ENCODE data around the gene GSTO2. TPM values are rescaled to one million over a fixed set of nuclear protein-coding genes. Genes with fewer than 3 reads are reported as not detected.
A peak's percentile ranks its signal among the peaks of the same experiment; 100 is the strongest.

GSTO2 gene
- total RNA-seq, 4 donors from 2014 or later: 0.30 to 1.7 (median 1.0) TPM

DNA sequence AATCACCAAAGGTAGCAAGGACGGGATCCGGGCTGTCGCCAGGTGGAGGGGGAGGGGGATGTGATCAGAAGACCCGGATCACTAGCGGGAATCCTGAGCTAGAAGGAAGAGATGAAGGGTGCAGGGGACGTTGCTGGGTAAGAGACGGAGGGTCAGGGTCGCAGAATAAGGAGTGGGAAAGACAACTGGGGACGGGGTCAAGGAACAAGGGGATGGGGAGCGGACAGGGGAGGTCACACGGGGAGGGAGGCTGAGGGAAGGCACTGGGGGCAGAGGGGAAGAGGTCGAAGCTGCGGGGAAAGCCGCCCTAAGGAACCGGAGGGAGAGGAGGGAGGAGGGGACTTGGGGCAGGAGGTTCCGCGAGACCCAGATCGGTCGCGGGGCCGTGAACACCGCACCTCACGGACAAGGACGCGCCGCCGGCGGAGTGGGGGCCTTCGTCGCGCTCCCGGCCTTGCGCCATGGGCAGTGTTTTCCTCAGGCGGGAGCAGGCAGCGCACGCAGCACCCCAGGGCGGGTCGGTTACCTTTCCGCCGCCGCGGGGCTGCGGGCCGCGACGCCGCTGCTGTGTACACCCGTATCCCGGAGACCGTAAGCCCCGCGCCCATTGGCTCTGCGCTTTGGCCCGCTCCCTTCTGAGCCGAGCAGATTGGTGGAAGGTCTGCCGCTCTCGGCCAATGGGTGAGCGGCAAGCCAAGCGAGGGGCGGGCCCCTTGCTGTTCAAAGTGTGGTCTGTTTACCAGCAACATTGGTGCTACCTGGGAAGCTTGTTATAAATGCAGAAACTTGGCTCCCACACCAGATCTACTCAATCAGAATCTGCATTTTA lies 37.0 kb upstream of the GSTO2 start, which contains the start of gene CFAP43:
Gene CFAP43, minus strand, starts transcription at position 581 of the 829 bp plus-strand sequence. Its CDS starts 118 bp downstream, at position 463.
- 1% methylated on average over 57 to 58 of the region's 60 CpGs for WGBS, 2 donors
- no peaks in the 10 kb centered on the region for H3K36me3 ChIP-seq
- H3K9me3 ChIP-seq: peaks cover 0 to 6% (median 0%) of the 10 kb centered on the region in 4 donors
- peaks cover 0 to 12% (median 6%) of the 10 kb centered on the region in 4 donors for H3K4me1 ChIP-seq
- peak within 1 kb of the TSS in 2 of 4 donors; percentile 55 to 83 for H3K27ac ChIP-seq
- peak; percentile 99 to 100 for DNase-seq (ENCODE audit: low spot score in 2 of 2)
- no peaks in the 10 kb centered on the region for H3K27me3 ChIP-seq
- H3K4me3 ChIP-seq: peak within 1 kb of the TSS; percentile 51 to 95 (median 80)
- no peak for TF ChIP-seq POLR2A (IDR thresholded peaks at IDR 0.05)
- TF ChIP-seq EP300 (IDR thresholded peaks at IDR 0.05): peak in 1 of 2 donors; percentile 67
- TF ChIP-seq, protein P1, sequence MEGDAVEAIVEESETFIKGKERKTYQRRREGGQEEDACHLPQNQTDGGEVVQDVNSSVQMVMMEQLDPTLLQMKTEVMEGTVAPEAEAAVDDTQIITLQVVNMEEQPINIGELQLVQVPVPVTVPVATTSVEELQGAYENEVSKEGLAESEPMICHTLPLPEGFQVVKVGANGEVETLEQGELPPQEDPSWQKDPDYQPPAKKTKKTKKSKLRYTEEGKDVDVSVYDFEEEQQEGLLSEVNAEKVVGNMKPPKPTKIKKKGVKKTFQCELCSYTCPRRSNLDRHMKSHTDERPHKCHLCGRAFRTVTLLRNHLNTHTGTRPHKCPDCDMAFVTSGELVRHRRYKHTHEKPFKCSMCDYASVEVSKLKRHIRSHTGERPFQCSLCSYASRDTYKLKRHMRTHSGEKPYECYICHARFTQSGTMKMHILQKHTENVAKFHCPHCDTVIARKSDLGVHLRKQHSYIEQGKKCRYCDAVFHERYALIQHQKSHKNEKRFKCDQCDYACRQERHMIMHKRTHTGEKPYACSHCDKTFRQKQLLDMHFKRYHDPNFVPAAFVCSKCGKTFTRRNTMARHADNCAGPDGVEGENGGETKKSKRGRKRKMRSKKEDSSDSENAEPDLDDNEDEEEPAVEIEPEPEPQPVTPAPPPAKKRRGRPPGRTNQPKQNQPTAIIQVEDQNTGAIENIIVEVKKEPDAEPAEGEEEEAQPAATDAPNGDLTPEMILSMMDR (IDR thresholded peaks at IDR 0.05): peak in 1 of 5 experiments; percentile 45

DNA sequence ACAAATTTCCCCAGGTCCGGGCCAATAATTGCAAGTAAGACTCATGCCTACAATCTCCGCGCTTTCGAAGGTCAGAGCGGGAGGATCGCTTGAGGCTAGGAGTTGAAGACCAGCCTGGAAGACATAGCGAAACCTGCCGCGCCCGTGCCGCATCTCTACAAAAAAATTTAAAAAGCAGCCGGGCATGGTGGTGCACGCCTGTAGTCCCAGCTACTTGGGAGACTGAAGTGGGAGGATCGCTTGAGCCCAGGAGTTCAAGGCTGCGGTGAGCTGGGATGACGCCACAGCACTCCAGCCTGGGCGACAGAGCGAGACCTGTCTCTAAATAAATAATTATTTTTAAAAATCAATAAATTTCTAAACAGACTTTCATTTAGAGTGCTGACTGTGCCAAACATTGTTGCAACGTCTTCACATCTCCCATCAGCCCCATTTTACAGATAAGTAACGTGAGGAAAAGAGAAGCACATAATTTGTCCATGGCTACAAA lies 36.3 kb upstream of the GSTO2 start:
- Histone ChIP-seq H3K27me3 (no peaks in the 10 kb centered on the region), H3K9me3 (peaks cover 0 to 6% (median 0%) of the 10 kb centered on the region in 4 donors), H3K4me1 (peaks cover 0 to 12% (median 6%) of the 10 kb centered on the region in 4 donors), H3K4me3 (peak overlapping the region; percentile 51 to 95 (median 80)), H3K27ac (peak overlapping the region in 1 of 4 donors; percentile 83), H3K36me3 (no peaks in the 10 kb centered on the region)
- WGBS, 2 donors: 16 to 19% methylated on average over 20 of the region's 20 CpGs
- DNase-seq (ENCODE audit: low spot score in 2 of 2): no peak
- TF ChIP-seq EP300 (IDR thresholded peaks at IDR 0.05) (no peak), POLR2A (IDR thresholded peaks at IDR 0.05) (no peak)
- TF ChIP-seq, protein P1 (IDR thresholded peaks at IDR 0.05): no peak

DNA sequence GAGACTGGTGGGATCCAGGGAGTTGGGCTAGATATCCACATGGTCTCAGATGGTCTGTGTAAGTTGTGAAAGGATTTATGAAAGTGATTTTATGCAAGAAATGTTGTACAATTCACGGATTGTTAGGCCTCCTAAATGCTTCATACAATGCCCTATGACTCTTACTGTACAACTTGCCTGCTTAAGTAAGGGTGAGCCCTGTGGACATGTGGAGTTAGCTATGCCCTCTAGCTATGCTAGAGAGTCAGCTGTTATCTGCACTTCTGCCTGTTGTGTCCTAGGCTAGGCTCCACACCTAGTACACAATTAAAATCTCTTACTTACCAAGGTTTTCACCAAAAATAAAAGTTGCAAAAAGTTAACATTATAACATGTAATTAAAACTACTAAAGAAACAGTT lies 35.2 kb upstream of the GSTO2 start:
- H3K9me3 ChIP-seq: peaks cover 0 to 6% (median 0%) of the 10 kb centered on the region in 4 donors
- H3K27me3 ChIP-seq: no peaks in the 10 kb centered on the region
- H3K4me3 ChIP-seq: no peak overlapping the region
- H3K4me1 ChIP-seq: peaks cover 0 to 12% (median 6%) of the 10 kb centered on the region in 4 donors
- TF ChIP-seq EP300 (IDR thresholded peaks at IDR 0.05): no peak
- TF ChIP-seq, protein P1 (IDR thresholded peaks at IDR 0.05): no peak
- no peak for TF ChIP-seq POLR2A (IDR thresholded peaks at IDR 0.05)
- H3K27ac ChIP-seq: no peak overlapping the region
- H3K36me3 ChIP-seq: no peaks in the 10 kb centered on the region
- no peak for DNase-seq (ENCODE audit: low spot score in 2 of 2)
- 63 to 78% methylated on average over 1 of the region's 1 CpG for WGBS, 2 donors

DNA sequence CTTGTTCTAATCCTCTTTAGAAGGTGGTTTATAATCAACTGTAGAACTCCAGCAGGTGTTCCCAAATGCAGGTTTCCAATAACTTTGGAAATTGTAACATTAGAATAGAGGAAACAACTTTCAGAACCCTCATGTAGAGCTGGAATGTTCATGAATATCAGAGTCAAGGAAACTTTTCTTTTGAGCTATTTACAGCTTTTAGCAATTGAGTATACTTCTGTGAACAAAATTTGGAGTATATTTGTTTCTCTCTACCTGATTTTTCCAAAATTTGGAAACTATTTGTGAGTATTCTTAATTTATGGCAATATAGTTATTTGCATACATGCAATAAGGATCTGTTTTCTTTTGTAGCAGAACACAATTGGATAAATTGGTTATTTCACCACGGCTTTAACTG lies 34.0 kb upstream of the GSTO2 start:
- TF ChIP-seq, protein P1 (IDR thresholded peaks at IDR 0.05): no peak
- TF ChIP-seq EP300 (IDR thresholded peaks at IDR 0.05) (no peak), POLR2A (IDR thresholded peaks at IDR 0.05) (no peak)
- Histone ChIP-seq H3K36me3 (no peaks in the 10 kb centered on the region), H3K27ac (no peak overlapping the region), H3K4me1 (peaks cover 0 to 12% (median 6%) of the 10 kb centered on the region in 4 donors), H3K4me3 (no peak overlapping the region), H3K27me3 (no peaks in the 10 kb centered on the region), H3K9me3 (peaks cover 0 to 6% (median 0%) of the 10 kb centered on the region in 4 donors)
- 75 to 94% methylated on average over 1 of the region's 1 CpG for WGBS, 2 donors
- DNase-seq (ENCODE audit: low spot score in 2 of 2): no peak

DNA sequence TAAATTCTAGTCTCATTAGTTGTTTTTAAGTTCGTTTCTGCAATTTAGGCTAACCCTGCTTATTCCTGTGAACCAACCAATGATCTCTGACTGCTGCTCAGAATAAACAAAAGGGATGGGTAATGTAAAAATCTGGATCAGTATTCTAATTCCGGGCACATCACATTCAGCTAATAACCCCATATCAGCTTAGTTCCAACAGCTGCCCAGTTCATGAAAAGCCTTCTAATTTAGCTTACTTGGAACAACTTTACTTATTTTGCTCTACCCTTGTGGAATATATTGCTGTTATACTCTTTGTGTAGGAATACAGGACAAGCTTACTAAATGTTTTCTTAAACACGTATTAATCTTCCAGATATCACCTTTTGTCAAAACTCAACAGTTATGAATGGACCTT lies 33.2 kb upstream of the GSTO2 start:
- TF ChIP-seq, protein P1 (IDR thresholded peaks at IDR 0.05): no peak
- TF ChIP-seq EP300 (IDR thresholded peaks at IDR 0.05): no peak
- no peak for TF ChIP-seq POLR2A (IDR thresholded peaks at IDR 0.05)
- WGBS, 2 donors: 80 to 86% methylated on average over 3 of the region's 3 CpGs

More for the DNA sequence above, 33.2 kb upstream of the GSTO2 start:
- H3K9me3 ChIP-seq: peaks cover 0 to 6% (median 0%) of the 10 kb centered on the region in 4 donors
- H3K4me3 ChIP-seq: no peak overlapping the region
- H3K27me3 ChIP-seq: no peaks in the 10 kb centered on the region
- no peak for DNase-seq (ENCODE audit: low spot score in 2 of 2)
- H3K27ac ChIP-seq: no peak overlapping the region
- H3K4me1 ChIP-seq: peaks cover 0 to 12% (median 6%) of the 10 kb centered on the region in 4 donors
- H3K36me3 ChIP-seq: no peaks in the 10 kb centered on the region
